Stimulated activated CD8-positive, alpha-beta memory T cell treated with anti-CD3 and anti-CD28 coated beads, Interleukin-2, amount 100 ng/mL, for 1 hour (primary cell): ENCODE data around the gene RAP1GAP2.

Experiments used
- DNase-seq, 2 donors: peaks; one replicate each; pipeline ENCODE4 v3.0.0-alpha.2; 2020; ENCODE audit warnings: low read depth in 2 of 2

RAP1GAP2 gene

DNA sequence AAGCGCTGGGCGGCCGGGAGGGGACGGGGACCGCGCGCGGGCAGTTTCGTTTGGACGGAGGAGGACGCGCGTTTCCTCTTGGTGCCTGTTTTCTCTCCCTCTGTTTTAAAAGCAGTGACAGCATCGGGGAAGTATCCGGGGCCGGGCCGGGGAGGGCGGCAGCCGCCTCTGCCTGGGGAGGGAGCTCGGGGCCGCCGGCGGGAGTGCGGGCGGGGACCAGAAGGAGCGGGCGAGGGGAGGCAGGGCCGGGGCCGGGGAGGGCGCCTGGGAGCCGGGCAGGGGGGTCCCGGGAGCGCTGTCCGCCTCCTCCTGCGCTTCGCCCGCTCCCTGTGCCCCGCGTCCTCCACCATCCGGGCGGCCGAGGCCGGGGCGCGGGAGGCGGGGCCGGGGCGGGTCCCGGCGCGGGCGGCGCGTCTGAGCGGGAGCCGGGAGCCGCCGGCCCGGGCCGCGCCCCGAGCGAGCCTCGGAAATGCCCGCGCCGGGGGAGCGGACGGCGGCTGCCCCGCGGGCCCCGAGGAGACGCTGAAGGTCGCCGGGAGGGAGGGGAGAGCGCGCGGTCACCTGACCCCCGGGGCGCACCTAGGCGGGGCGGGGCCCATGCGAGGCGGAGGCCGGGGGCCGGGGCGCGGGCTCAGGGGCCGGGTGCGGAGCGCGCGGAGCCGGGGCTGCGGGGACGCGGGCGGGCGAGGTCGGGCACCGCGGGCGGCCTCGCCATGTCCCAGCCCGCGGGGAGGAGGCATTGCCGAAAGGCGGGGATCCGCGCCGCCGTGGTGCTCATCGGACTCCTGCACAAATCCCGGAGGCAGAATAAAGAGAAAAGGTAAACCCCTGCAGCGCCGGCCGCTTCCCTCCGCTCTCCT lies 57.3 kb downstream of the RAP1GAP2 start:
- DNase-seq = no peak

DNA sequence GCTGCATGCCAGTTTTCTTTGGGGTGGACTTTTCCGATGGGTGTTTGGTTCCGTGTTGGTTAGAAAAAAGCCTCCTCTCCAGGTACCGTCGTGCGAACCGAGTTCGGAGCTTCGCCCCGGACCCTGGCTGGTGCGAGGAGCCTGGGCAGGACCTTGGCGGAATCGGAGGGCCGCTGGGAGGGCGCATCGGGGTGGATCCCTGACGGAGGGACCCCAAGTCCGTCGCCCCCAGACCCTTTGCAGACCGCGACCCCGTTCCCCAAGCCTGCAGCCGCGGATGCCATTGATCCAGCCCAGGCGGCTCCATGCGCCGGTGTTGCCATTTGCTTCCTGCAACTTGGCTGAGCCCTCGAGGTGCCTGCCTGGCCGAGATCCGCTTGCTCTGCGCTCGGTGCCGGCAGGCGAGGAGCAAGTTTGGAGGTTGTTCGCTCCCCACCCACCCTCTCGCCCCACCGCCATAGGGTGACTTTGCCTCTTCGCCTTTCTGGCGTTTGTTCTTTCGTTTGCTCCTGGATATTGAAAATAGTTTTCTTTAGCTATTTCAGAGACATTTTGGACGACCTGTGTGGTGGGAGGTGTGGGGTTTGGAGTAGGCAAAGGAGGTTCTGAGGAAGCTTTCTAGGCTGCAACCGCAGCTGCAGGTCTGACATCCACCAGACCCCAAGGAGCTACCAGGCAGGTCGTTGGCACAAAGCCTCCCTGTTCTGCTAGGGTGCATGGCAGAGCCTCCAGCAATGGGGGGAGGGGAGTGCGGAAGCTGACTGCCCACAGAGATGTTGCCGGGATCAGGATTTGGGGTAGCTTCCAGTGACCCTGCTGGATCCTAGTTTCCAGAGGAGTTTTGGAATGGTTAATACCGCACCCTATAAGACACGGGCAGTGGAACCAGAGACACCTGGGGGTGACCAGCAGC lies 58.2 kb downstream of the RAP1GAP2 start:
- no peak for DNase-seq

DNA sequence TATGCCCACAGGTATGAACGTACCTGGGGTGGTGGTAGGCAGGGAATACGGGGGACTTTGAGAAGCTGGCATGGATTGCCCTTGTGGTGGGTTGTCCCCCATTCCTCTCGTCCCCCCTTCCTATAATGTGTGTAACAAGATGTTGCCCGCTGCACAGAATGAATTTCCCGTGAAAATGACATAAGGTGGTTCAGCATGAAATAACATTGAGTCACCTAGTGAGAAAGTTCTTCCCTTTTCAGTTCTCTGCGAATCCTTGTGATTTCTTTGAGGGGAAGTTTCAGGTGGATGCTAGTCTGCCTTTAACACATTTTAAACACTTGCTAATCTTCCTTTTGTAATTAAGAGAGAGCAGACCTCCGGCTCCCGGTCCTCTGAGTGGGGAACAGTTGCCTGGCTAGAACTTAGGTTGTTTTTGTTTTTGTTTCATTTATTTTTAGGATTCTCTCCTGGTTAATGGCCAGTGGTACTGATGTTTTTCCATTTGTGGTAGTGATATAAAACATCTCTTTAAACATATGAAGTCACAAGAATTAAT lies 58.9 kb downstream of the RAP1GAP2 start:
- DNase-seq = no peak

DNA sequence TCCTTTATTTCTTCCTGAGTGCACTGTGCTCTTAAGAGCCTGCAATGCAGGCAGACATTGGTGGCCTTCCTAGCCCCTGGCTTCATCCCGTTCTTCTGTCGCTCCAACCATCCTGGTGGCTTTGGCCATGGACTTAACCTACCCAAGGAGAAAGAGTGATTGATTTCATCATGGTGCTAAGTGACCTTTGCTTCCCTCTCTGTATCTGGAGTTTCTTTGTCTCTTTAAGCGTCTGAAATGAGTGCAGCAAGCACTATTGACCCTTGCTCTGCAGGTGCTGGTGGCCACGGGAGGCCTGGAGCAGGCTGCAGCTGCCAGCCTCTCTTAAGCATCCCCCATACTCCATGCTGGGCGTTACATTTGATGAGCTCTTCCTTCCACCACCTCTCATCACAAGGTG lies 60.5 kb downstream of the RAP1GAP2 start:
- DNase-seq = no peak

DNA sequence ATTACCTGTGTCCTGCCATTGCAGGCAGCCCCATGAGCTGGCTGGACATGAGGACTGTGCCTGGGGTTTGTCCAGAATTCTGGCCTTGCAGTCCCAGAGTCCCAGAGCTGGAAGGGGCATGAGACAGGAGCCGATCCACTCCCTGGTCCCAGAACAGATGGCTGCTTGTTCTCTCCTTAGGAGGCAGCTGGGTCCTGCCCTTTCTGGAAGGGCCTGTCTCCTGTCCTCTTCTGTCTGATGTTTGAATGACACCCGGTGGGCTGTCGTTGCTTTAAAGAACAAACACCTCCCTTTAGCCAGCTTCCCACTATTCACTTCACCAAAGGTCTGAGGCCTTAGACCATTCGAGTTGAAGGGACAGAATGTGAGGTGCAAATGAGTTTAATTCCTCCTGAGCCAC lies 63.8 kb downstream of the RAP1GAP2 start:
- DNase-seq = no peak

DNA sequence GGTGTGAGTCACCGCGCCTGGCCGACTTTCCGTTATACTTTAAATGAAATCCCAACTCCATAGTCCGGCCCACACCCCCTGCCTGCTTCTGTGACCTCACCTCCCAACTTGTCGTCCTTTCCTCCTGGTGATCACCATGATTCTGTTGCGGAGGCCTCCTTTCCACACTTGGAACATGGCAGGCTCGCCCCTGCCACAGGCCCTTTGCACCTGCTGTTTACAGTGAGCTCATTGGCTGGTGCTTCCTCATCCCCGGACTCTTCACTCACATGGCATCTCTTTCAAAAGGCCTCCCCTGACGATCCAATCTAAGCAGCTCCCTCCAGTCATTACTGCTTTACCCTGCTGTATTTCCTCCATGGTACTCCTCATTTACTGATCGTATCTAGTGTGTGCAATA lies 64.6 kb downstream of the RAP1GAP2 start:
- DNase-seq = no peak

DNA sequence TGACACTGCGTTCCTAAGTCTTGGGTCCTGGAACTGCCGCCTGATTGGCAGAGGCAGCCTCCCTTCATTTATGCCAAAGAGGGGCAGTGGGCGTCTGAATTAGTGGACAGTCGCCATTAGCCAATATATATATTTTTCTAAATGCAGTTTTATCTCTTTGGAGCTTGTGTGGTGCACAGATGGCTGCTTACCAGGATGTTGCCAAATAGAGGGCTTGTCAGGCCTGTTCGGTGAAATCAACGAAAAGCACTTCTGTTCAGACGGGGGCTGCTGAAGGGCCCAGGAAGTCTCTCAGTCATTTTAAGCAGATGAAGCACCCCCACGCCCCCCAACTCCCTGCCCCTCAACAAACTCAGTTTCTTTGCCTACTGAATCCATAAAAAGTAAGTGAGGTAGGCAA lies 66.0 kb downstream of the RAP1GAP2 start:
- no peak for DNase-seq

DNA sequence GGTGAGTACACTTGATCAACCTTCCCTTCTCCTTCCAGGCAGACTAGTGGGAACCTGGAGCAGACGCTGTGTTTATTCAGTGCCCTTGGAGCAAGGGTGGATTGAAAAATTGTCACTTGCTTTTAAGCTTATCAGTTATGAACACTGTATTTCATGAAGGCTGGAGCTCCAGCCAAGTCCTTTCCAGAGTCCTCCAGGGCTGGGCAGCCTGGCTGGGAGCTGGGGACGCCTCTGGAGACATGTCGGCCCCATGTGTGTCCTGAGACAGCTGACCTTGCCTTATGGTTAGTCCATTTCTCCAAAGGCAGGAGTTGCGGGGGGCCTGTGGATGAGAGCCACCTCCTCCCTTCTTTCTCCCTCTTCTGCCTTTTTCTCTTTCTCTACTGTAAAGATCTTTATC lies 67.0 kb downstream of the RAP1GAP2 start:
- no peak for DNase-seq

DNA sequence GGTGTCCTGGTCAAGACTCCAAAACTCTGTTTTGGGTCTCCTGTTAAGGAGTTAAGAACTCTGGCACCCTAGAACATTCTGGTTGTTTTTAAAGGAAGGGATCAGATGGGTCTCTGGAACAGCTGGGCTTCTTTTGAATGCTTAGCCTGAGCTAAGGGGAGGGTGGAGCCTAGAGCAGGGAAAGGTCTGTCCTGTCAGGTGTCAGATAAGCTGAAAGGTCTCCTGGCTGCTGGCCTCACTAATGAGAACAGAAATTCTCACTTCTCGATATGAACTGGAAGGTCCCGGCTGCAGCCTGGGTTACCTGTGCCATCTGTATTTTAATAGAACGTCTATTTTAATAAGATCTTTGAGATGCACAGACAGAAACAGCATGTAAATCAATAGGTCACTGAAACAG lies 69.0 kb downstream of the RAP1GAP2 start:
- DNase-seq = no peak

DNA sequence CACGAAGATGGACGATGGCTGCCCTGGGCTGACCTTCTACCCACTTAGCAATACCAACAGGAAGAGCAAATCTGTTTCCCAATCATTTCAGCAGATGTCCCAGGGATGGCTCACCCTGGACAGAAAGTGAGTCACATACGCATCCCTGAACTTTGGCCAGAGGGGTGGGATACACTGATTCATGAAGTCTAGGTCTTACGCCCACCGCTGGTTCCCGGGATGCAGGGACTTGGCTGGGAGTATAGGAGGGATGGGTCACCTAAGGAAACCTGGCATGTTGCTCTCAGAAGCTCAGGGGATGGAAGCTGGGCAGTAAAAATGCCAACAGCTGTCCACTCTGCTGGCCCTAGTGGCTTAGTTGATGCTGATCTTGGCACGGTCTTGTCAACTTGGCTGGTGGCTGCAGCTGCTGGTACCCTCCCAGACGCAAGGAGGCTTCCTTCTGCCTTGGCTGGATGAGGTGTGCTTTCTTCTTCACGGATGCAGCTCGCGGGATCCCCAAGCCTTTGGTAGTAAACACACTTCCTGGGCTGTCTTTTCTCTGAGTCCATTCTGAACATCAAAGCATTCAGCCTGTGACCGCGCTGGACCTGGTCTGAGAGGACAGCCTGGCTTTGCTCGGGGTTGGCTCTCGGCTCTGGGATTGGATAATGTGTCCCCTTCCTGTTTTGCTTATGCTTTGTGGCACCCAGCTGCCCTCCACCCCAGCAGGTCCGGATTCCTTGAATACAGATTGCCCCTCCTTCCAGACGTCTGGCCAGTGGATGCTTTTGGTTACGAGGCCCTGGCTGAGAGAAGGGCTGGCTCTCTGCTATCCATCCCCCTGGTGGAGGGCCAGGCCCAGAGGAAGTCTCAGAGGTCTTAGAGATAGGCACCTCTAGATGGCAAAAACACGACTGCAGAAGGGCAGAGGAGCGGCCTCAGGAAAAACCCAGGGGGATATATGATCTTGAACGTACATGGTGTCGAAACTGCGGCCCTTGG lies 71.5 kb downstream of the RAP1GAP2 start:
- no peak for DNase-seq

DNA sequence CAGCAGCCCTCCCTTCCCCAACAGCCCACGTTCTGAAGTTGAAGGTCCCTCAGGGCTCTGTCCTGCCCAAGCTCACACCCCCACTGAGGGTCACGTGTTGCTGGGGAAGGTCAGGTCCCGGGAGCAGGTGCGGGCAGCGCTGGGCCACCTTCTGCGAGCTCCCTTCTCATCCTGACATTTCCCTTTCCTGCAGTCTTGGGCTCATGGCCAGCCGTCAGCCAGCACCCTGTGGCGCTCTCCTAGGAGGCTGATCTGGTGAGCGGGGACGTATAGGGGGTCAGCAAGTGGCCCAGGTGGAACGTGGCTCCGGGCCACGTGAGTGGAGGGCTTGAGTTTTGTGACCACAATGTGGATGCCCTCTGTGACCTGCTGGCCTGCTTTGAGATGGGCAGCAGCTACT lies 73.4 kb downstream of the RAP1GAP2 start:
- DNase-seq = no peak

DNA sequence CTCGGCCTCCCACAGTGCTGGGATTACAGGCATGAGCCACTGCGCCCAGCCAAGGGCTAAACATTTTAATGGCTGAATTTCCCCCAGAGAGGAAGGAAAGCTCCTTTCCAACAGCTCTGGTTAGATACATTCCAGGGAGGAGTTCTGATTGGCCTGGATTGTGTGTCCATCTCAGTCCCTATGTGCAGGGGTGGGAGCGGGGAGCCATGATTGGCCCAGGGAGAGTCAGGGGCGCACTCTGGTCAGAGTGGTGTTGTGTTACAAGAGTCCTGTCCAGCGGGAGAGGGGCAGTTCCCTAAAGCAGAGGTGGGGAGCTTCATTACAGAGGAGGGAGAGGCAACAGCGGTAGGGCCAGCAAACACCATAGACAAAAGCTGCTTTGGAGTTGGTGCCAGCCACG lies 75.0 kb downstream of the RAP1GAP2 start:
- DNase-seq = no peak

DNA sequence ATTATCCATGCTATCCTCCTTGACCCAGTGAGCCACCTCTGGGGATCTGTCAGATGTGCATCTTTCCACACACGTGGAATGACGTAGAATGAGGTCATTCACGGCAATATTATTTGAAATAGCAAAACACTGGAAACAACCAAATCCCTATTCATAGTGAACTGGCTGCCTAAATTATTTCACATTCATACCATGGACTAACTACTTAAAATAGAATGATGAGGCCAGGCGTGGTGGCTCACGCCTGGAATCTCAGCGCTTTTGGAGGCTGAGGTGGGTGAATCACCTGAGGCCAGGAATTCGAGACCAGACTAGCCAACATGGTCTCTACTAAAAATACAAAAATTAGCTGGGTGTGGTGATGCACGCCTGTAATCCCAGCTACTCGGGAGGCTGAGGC lies 75.5 kb downstream of the RAP1GAP2 start:
- DNase-seq = no peak

DNA sequence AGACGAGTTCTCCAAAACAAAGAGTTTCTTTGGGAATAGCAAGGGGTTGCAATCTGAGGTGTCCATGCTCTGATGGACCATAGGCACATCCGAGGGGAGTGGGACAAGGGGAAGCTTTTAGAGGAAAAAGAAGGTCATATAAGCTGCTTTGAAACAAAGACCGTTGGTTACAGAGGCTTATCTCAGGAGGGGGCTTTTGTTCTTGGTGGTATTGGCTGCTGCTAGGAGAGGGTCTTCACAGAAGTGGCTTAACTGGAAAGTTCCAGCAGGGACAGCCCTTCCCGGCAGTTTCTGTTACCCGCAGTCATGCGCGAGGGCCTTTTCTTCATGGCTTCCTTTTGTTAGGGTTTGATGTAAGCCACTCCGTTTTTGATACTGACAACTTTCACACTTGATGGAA lies 76.0 kb downstream of the RAP1GAP2 start:
- no peak for DNase-seq

DNA sequence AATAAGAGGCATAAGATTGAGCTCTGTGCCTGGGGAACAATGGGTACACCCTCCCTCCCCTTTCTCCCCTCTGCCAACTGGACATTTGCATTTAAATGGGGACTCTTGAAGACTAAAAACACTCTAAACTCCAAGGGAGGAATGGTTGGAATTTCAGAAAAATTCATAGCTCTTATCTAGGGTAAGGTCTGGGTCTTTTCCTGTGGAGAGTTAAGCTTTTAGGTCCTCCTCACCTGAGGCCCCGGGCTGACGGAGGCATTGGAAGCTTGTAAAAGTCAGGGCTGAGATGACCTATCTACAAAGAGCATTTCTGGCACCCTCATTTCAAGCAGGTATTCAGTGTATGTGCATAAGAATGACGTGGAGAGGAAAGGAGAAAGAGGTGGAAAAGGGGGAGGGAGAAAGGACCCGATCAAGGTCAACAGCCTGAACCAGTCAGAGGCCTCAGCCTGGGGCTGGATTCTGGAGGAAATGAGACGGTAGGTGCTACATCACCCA lies 78.0 kb downstream of the RAP1GAP2 start:
- no peak for DNase-seq

DNA sequence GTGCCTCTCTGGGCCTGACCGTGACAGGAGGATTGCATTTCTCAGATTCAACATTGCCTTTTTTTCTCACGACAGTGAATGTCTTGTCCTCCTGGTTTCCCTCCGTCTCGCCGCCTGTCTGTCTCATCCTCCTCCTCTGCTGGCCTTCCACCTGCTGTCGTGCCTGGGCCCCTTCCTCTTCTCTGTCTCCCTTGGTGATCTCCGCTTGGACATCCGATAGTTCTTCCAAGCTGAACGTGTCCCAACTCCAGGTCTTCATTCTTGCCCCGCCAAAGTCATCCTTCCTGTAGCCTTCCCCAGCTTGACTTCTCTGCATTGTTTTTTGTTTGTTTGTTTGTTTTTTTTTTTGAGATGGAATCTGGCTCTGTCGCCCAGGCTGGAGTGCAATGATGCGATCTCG lies 79.4 kb downstream of the RAP1GAP2 start:
- no peak for DNase-seq

DNA sequence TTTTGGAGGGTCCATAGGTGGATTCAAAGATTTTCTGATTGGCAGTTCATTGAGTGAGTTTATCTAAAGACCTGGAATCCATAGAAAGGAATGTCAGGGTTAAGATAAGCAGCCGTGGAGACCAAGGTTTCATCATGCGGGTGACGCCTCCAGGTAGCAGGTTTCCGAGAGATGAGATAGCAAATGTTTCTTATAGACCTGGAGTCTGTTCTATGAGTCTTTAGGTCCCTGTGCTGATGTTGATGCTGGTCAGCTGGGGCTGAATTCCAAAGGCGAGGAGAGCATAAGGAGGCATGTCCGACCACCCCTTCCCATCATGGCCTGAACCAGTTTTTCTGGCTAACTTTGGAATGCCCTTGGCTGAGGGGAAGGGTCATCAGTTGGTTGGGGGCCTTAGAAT lies 80.2 kb downstream of the RAP1GAP2 start:
- no peak for DNase-seq

DNA sequence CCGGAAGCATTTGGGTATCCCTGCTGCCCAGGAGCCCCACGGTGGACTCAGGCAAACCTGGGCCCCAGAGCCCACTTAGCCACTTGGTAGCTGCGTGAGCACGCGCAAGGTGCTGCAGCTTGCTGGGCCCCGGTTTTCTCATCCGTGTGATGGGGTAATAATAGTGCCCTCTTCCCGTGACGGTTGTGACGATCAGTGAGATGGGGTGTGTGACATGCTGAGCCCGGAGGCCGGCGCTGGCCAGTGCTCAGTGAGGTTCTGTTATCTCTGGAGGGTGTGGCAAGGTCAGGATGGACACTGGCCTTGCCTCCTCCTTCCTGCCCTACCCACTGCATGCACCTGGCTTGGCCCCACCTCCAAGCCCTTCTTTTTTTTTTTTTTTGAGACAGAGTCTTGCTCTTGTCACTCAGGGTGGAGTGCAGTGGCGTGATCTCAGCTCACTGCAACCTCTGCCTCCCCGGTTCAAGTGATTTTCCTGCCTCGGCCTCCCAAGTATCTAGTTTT lies 82.6 kb downstream of the RAP1GAP2 start:
- no peak for DNase-seq

DNA sequence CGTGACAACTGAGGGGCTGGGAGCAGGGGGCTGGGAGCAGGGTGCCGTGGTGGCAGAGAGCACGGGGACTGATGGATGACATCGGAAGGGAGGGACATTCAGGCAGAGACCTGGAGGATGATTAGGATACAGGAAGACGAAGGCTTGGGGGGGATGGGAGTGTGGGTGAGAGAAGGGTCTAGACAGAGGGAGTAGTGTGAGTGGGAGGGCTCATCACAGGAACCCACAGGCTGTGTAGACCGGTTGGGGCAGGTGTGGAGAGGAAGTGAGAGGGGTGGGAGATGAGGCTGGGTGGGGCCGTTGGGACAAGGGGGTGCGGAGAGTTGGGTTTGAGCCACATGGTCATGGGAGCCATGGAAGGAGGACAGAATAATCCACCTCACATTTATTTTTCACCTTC lies 83.8 kb downstream of the RAP1GAP2 start:
- no peak for DNase-seq

DNA sequence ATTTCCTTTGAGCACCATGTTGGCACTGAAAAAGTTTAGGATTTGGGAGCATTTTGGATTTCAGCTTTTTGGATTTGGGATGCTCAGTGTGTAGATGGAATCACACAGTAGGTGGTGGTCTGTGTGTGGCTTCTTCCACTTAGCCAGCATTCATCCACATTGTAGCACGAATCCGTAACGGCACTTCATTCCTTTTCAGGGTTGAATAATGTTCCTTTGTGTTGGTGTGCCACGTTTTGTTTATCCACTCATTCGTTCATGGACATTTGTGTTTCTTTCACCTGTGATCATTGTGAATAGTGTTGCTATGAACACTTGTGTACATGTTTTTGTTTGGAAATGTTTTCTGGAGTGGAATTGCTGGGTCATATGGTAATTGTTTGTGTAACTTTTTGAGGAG lies 85.1 kb downstream of the RAP1GAP2 start:
- no peak for DNase-seq
